ENCODE measurements around the gene SNX10. TPM values are rescaled to one million over a fixed set of nuclear protein-coding genes. Genes with fewer than 3 reads are reported as not detected.
A peak's percentile ranks its signal among the peaks of the same experiment; 100 is the strongest.
"Not testable (repeated sequence)": the region's sequence is repeated elsewhere in the genome, so short reads cannot be mapped to it uniquely, and the experiment has no call there.

SNX10 gene
- 10 to 100 TPM in 1 of 2 donors, 1 to 10 TPM in 1; 9.8 to 12.4 TPM for total RNA-seq
- total RNA-seq, result 11.9 to 14.4 reads per million in 2 donors

GRCh38 chr7:26291699-26292538, at the start of gene SNX10:
Gene SNX10 (plus strand): TSS chr7:26291862. CDS start chr7:26346443, 54,581 bp downstream.
- DNase-seq (peak; percentile 56 to 62 (median 61)), ATAC-seq (peak; percentile 81)
- H3K36me3 Mint-ChIP-seq (ENCODE audit: low read depth), result no peaks in the 10 kb centered on the region
- H3K4me1 Mint-ChIP-seq, result peaks cover 23% of the 10 kb centered on the region
- H3K9me3 ChIP-seq (ENCODE audit: control insufficient read depth, low read length, poor library complexity, severe bottlenecking), result no peaks in the 10 kb centered on the region
- no peaks in the 10 kb centered on the region for H3K27me3 Mint-ChIP-seq
- H3K4me3 Mint-ChIP-seq, result peak within 1 kb of the TSS; percentile 94
- peak within 1 kb of the TSS; percentile 94 for H3K27ac Mint-ChIP-seq

GRCh38 chr7:26245150-26245549, 46.5 kb upstream of the SNX10 start:
- no peak for ATAC-seq
- no peak overlapping the region for H3K4me3 Mint-ChIP-seq

GRCh38 chr7:26250239-26250638, 41.4 kb upstream of the SNX10 start:
- Mint-ChIP-seq H3K4me1 (peaks cover 2% of the 10 kb centered on the region), H3K36me3 (ENCODE audit: low read depth) (no peaks in the 10 kb centered on the region), H3K27me3 (no peaks in the 10 kb centered on the region), H3K4me3 (no peak overlapping the region), H3K27ac (peak overlapping the region; percentile 32)
- H3K9me3 ChIP-seq (ENCODE audit: control insufficient read depth, low read length, poor library complexity, severe bottlenecking), result no peaks in the 10 kb centered on the region
- ATAC-seq (no peak), DNase-seq (no peak)

More at GRCh38 chr7:26245150-26245549, 46.5 kb upstream of the SNX10 start:
- Mint-ChIP-seq H3K27ac (no peak overlapping the region), H3K27me3 (no peaks in the 10 kb centered on the region), H3K4me1 (no peaks in the 10 kb centered on the region), H3K36me3 (ENCODE audit: low read depth) (no peaks in the 10 kb centered on the region)
- no peak for DNase-seq
- H3K9me3 ChIP-seq (ENCODE audit: control insufficient read depth, low read length, poor library complexity, severe bottlenecking), result no peaks in the 10 kb centered on the region

GRCh38 chr7:26261866-26262265, 29.8 kb upstream of the SNX10 start:
- H3K4me3 Mint-ChIP-seq; H3K9me3 ChIP-seq (ENCODE audit: control insufficient read depth, low read length, poor library complexity, severe bottlenecking); H3K27ac Mint-ChIP-seq; DNase-seq; ATAC-seq; H3K36me3 Mint-ChIP-seq (ENCODE audit: low read depth); H3K4me1 Mint-ChIP-seq: not testable (repeated sequence)
- H3K27me3 Mint-ChIP-seq, result peaks cover 27% of the 10 kb centered on the region

GRCh38 chr7:26265065-26265464, 26.6 kb upstream of the SNX10 start:
- DNase-seq (no peak), ATAC-seq (no peak)
- H3K27me3 Mint-ChIP-seq, result peaks cover 41% of the 10 kb centered on the region
- peaks cover 3% of the 10 kb centered on the region for H3K36me3 Mint-ChIP-seq (ENCODE audit: low read depth)
- H3K27ac Mint-ChIP-seq, result no peak overlapping the region
- no peaks in the 10 kb centered on the region for H3K9me3 ChIP-seq (ENCODE audit: control insufficient read depth, low read length, poor library complexity, severe bottlenecking)
- H3K4me3 Mint-ChIP-seq, result no peak overlapping the region
- H3K4me1 Mint-ChIP-seq, result peaks cover 4% of the 10 kb centered on the region

GRCh38 chr7:26265499-26266075, 26.1 kb upstream of the SNX10 start:
- H3K36me3 Mint-ChIP-seq (ENCODE audit: low read depth), result peaks cover 3% of the 10 kb centered on the region
- H3K27ac Mint-ChIP-seq, result no peak overlapping the region
- DNase-seq (no peak), ATAC-seq (no peak)
- no peak overlapping the region for H3K4me3 Mint-ChIP-seq
- peaks cover 4% of the 10 kb centered on the region for H3K4me1 Mint-ChIP-seq
- no peaks in the 10 kb centered on the region for H3K9me3 ChIP-seq (ENCODE audit: control insufficient read depth, low read length, poor library complexity, severe bottlenecking)
- peaks cover 45% of the 10 kb centered on the region for H3K27me3 Mint-ChIP-seq

- no peak overlapping the region for H3K27ac Mint-ChIP-seq
- H3K36me3 Mint-ChIP-seq (ENCODE audit: low read depth), result peaks cover 3% of the 10 kb centered on the region
- peaks cover 49% of the 10 kb centered on the region for H3K27me3 Mint-ChIP-seq
- peaks cover 4% of the 10 kb centered on the region for H3K4me1 Mint-ChIP-seq
- ATAC-seq (no peak), DNase-seq (no peak)
- no peak overlapping the region for H3K4me3 Mint-ChIP-seq
- no peaks in the 10 kb centered on the region for H3K9me3 ChIP-seq (ENCODE audit: control insufficient read depth, low read length, poor library complexity, severe bottlenecking)
Measured at GRCh38 chr7:26267601-26268166, 24.0 kb upstream of the SNX10 start.

GRCh38 chr7:26275213-26275612, 16.4 kb upstream of the SNX10 start:
- ATAC-seq, result no peak
- H3K27me3 Mint-ChIP-seq, result peaks cover 7% of the 10 kb centered on the region
- peaks cover 4% of the 10 kb centered on the region for H3K4me1 Mint-ChIP-seq
- no peak overlapping the region for H3K27ac Mint-ChIP-seq
- H3K36me3 Mint-ChIP-seq (ENCODE audit: low read depth), result no peaks in the 10 kb centered on the region
- no peak for DNase-seq
- no peak overlapping the region for H3K4me3 Mint-ChIP-seq
- no peaks in the 10 kb centered on the region for H3K9me3 ChIP-seq (ENCODE audit: control insufficient read depth, low read length, poor library complexity, severe bottlenecking)

- H3K27ac Mint-ChIP-seq, result no peak overlapping the region
- H3K4me1 Mint-ChIP-seq, result peaks cover 4% of the 10 kb centered on the region
- no peaks in the 10 kb centered on the region for H3K27me3 Mint-ChIP-seq
- peak; percentile 68 for ATAC-seq
- no peak for DNase-seq
- H3K9me3 ChIP-seq (ENCODE audit: control insufficient read depth, low read length, poor library complexity, severe bottlenecking), result no peaks in the 10 kb centered on the region
- no peaks in the 10 kb centered on the region for H3K36me3 Mint-ChIP-seq (ENCODE audit: low read depth)
- no peak overlapping the region for H3K4me3 Mint-ChIP-seq
Measured at GRCh38 chr7:26278770-26279169, 12.9 kb upstream of the SNX10 start.

GRCh38 chr7:26279405-26279804, 12.3 kb upstream of the SNX10 start:
- Mint-ChIP-seq H3K27ac (peak overlapping the region; percentile 57), H3K36me3 (ENCODE audit: low read depth) (no peaks in the 10 kb centered on the region), H3K4me1 (peaks cover 4% of the 10 kb centered on the region), H3K4me3 (peak overlapping the region; percentile 2), H3K27me3 (no peaks in the 10 kb centered on the region)
- DNase-seq, result no peak
- ATAC-seq, result peak; percentile 73
- H3K9me3 ChIP-seq (ENCODE audit: control insufficient read depth, low read length, poor library complexity, severe bottlenecking), result no peaks in the 10 kb centered on the region

- Mint-ChIP-seq H3K36me3 (ENCODE audit: low read depth) (no peaks in the 10 kb centered on the region), H3K4me3 (peak overlapping the region; percentile 2), H3K27me3 (no peaks in the 10 kb centered on the region), H3K4me1 (peaks cover 6% of the 10 kb centered on the region), H3K27ac (peak overlapping the region; percentile 57)
- H3K9me3 ChIP-seq (ENCODE audit: control insufficient read depth, low read length, poor library complexity, severe bottlenecking), result no peaks in the 10 kb centered on the region
- no peak for DNase-seq
- ATAC-seq, result no peak
Measured at GRCh38 chr7:26280097-26280496, 11.6 kb upstream of the SNX10 start.

- peak overlapping the region; percentile 57 for H3K27ac Mint-ChIP-seq
- no peak overlapping the region for H3K4me3 Mint-ChIP-seq
- no peaks in the 10 kb centered on the region for H3K36me3 Mint-ChIP-seq (ENCODE audit: low read depth)
- H3K4me1 Mint-ChIP-seq, result peaks cover 7% of the 10 kb centered on the region
- H3K27me3 Mint-ChIP-seq, result no peaks in the 10 kb centered on the region
- no peaks in the 10 kb centered on the region for H3K9me3 ChIP-seq (ENCODE audit: control insufficient read depth, low read length, poor library complexity, severe bottlenecking)
- ATAC-seq (no peak), DNase-seq (no peak)
Measured at GRCh38 chr7:26280723-26281122, 10.9 kb upstream of the SNX10 start.

GRCh38 chr7:26284477-26284876, 7.2 kb upstream of the SNX10 start:
- DNase-seq (no peak), ATAC-seq (no peak)
- Mint-ChIP-seq H3K27ac (no peak overlapping the region), H3K36me3 (ENCODE audit: low read depth) (no peaks in the 10 kb centered on the region), H3K27me3 (no peaks in the 10 kb centered on the region), H3K4me3 (no peak overlapping the region), H3K4me1 (peaks cover 7% of the 10 kb centered on the region)
- no peaks in the 10 kb centered on the region for H3K9me3 ChIP-seq (ENCODE audit: control insufficient read depth, low read length, poor library complexity, severe bottlenecking)
